K562 (cell line): Measurements from ENCODE around the gene FSTL3.
"Not testable (repeated sequence)": the region's sequence is repeated elsewhere in the genome, so short reads cannot be mapped to it uniquely, and the experiment has no call there.

Experiments
- CBX8 ChIP-seq: fragments of 200-600 bp; sonication (generic); IDR thresholded peaks from 2 replicates; pipeline ENCODE4 v1.6.1; 2012; ENCODE audit warnings: borderline replicate concordance, mixed run types, low read depth, mild to moderate bottlenecking, moderate library complexity, mixed read lengths, low read length, control low read depth, inconsistent platforms; ENCODE audit not compliant: poor library complexity, severe bottlenecking; ENCODE audit errors: extremely low read depth
- TRIM24 ChIP-seq, 2 experiments: fragments of 450-650 bp; IDR thresholded peaks; 2 replicates each; pipeline ENCODE4 v1.6.1; 2016
- TF ChIP-seq, protein P1 (sequence below), 3 experiments: IDR thresholded peaks in 2 of 3; conservative IDR thresholded peaks in 1 of 3; 2 replicates each; pipeline ENCODE4 v1.5.1; 2011 to 2012; ENCODE audit warnings: low read length in 3 of 3, mild to moderate bottlenecking in 3 of 3, control low read depth in 2 of 3, improper control_type of control experiment in 1 of 3, inconsistent platforms in 1 of 3, low read depth in 1 of 3, mixed read lengths in 1 of 3, moderate library complexity in 1 of 3; ENCODE audit not compliant: insufficient read depth in 2 of 3

DNA sequence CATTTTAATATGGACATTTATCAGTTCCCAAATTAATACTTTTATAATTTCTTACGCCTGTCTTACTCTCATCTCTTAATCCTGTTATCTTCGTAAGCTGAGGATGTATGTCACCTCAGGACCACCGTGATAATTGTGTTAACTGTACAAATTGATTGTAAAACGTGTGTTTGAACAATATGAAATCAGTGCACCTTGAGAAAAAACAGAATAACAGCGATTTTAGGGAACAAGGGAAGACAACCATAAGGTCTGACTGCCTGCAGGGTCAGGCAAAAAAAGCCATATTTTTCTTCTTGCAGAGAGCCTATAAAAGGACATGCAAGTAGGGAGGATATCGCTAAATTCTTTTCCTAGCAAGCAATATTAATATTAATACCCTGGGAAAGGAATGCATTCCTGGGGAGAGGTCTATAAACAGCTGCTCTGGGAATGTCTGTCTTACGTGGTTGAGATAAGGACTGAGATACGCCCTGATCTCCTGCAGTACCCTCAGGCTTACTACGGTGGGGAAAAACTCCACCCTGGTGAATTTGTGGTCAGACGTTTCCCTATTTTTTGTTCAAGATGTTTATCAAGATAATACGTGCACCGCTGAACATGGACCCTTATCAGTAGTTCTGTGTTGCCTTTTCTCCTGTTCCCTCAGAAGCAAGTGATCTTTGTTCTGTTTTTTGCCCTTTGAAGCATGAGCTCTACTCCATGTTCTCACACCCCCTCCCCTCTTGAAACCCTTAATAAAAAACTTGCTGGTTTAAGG is 7.3 kb upstream of the FSTL3 start:
- TF ChIP-seq, protein P1, sequence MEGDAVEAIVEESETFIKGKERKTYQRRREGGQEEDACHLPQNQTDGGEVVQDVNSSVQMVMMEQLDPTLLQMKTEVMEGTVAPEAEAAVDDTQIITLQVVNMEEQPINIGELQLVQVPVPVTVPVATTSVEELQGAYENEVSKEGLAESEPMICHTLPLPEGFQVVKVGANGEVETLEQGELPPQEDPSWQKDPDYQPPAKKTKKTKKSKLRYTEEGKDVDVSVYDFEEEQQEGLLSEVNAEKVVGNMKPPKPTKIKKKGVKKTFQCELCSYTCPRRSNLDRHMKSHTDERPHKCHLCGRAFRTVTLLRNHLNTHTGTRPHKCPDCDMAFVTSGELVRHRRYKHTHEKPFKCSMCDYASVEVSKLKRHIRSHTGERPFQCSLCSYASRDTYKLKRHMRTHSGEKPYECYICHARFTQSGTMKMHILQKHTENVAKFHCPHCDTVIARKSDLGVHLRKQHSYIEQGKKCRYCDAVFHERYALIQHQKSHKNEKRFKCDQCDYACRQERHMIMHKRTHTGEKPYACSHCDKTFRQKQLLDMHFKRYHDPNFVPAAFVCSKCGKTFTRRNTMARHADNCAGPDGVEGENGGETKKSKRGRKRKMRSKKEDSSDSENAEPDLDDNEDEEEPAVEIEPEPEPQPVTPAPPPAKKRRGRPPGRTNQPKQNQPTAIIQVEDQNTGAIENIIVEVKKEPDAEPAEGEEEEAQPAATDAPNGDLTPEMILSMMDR (IDR thresholded peaks at IDR 0.05 in 2 of 3, conservative IDR thresholded peaks at IDR 0.05 in 1 of 3; ENCODE audit: insufficient read depth in 2 of 3, low read depth in 1 of 3, low read length in 3 of 3), result not testable (repeated sequence)
- TF ChIP-seq CBX8, result not testable (repeated sequence)
- peak in 1 of 2 experiments; percentile 81; a peak in 2 of 4 replicates for TF ChIP-seq TRIM24 (IDR thresholded peaks at IDR 0.05)
